GM12878 (cell line): ENCODE data around the gene COL23A1. TPM values are rescaled to one million over a fixed set of nuclear protein-coding genes. Genes with fewer than 3 reads are reported as not detected.

Source experiments
- ATAC-seq: fragments of 200-7000 bp; cut with Tn5 transposase; 3 replicates; pipeline ENCODE4 v1.9.1; 2020; ENCODE audit warnings: mild to moderate bottlenecking, moderate library complexity
- BruUV-seq: library from RNA; stranded (reverse); fragments of 400-500 nt; replicated peaks from 2 replicates; lab custom pipeline; 2021; lab: Mats Ljungman, UMichigan
- CTCF ChIA-PET: fragments of 300-600 bp; sonication (Branson Sonifier 250); formaldehyde crosslinking; extraction: SDS; loops from one replicate; lab custom pipeline; 2021; ENCODE audit warnings: inconsistent platforms; lab: Yijun Ruan, JAX
- POLR2A ChIA-PET: fragments of 350-600 bp; formaldehyde crosslinking; extraction: SDS; loops from one replicate; lab custom pipeline; 2021; ENCODE audit warnings: inconsistent platforms; lab: Charles Lee
- RAD21 ChIA-PET: fragments of 300-600 bp; sonication (Branson Sonifier 250); formaldehyde crosslinking; loops from one replicate; lab custom pipeline; 2023; ENCODE audit warnings: antibody characterized with exemption; ENCODE audit not compliant: unreplicated experiment; lab: Charles Lee
- SMC1A ChIA-PET: fragments of 300-600 bp; sonication (Branson Sonifier 250); formaldehyde crosslinking; loops from one replicate; lab custom pipeline; 2023; ENCODE audit not compliant: unreplicated experiment, uncharacterized antibody; lab: Charles Lee
- DNase-seq: peaks from one replicate; pipeline ENCODE4 v3.0.0-alpha.2; 2011; ENCODE audit warnings: low read depth, low spot score
- FAIRE-seq: peaks from 3 replicates; lab custom pipeline; 2011; peaks lifted over from hg19 to GRCh38; lab: Jason Lieb, UNC
- H2AFZ ChIP-seq: 2 replicates; pipeline ENCODE4 v1.6.0; 2011; ENCODE audit warnings: low read depth, low read length, control low read depth; ENCODE audit not compliant: control insufficient read depth
- H3K27ac ChIP-seq: 2 replicates; pipeline ENCODE4 v1.5.1; 2011; ENCODE audit warnings: control low read depth; ENCODE audit not compliant: control insufficient read depth, insufficient read depth
- H3K27me3 ChIP-seq, 2 experiments: replicated peaks in 1 of 2; 2 replicates each; pipeline versions ENCODE4 v1.6.0 to v1.6.1; 2011; ENCODE audit warnings: low read length in 1 of 2; ENCODE audit not compliant: control insufficient read depth in 2 of 2, insufficient read depth in 2 of 2
- H3K36me3 ChIP-seq, 2 experiments: 2 replicates each; pipeline ENCODE4 v1.5.1; 2011; ENCODE audit warnings: low read length in 1 of 2; ENCODE audit not compliant: control insufficient read depth in 2 of 2, insufficient read depth in 2 of 2
- H3K4me1 ChIP-seq: 2 replicates; pipeline ENCODE4 v1.6.1; 2011; ENCODE audit warnings: mild to moderate bottlenecking, low read length, moderate library complexity, mixed read lengths; ENCODE audit not compliant: control insufficient read depth, insufficient read depth
- H3K4me2 ChIP-seq: 2 replicates; pipeline ENCODE4 v1.6.0; 2011; ENCODE audit warnings: control low read depth; ENCODE audit not compliant: control insufficient read depth, insufficient read depth
- H3K4me3 ChIP-seq: fragments of 200-600 bp; sonication (generic); 2 replicates; pipeline ENCODE4 v1.5.1; 2016
- H3K79me2 ChIP-seq: 2 replicates; pipeline ENCODE4 v1.6.0; 2011; ENCODE audit warnings: low read length; ENCODE audit not compliant: control insufficient read depth, insufficient read depth
- H3K9ac ChIP-seq: 2 replicates; pipeline ENCODE4 v1.8.0; 2011; ENCODE audit warnings: low read length, control low read depth, mixed read lengths; ENCODE audit not compliant: control insufficient read depth, insufficient read depth
- H3K9me3 ChIP-seq: replicated peaks from 3 replicates; pipeline ENCODE4 v1.5.1; 2011; ENCODE audit warnings: mild to moderate bottlenecking, low read length; ENCODE audit not compliant: control insufficient read depth, insufficient read depth
- H4K20me1 ChIP-seq: 2 replicates; pipeline ENCODE4 v1.6.0; 2011; ENCODE audit not compliant: control insufficient read depth, insufficient read depth
- ATF7 ChIP-seq: fragments of 450-650 bp; IDR thresholded peaks from 2 replicates; pipeline ENCODE4 v1.6.1; 2016; ENCODE audit warnings: low read depth, mild to moderate bottlenecking
- ELK1 ChIP-seq: IDR thresholded peaks from 2 replicates; pipeline ENCODE4 v1.6.1; 2012; ENCODE audit warnings: low read depth, low read length, improper control_type of control experiment
- EP300 ChIP-seq, 2 experiments: fragments of 150-350 bp in 1 of 2; IDR thresholded peaks; 2 replicates each; pipeline ENCODE4 v1.6.1; 2011 to 2012; ENCODE audit warnings: low read depth in 2 of 2, low read length in 2 of 2, borderline replicate concordance in 1 of 2, improper control_type of control experiment in 1 of 2, inconsistent platforms in 1 of 2; ENCODE audit not compliant: control insufficient read depth in 1 of 2
- HDAC2 ChIP-seq: fragments of 200-600 bp; sonication (generic); IDR thresholded peaks from 2 replicates; pipeline ENCODE4 v1.6.1; 2017
- JUND ChIP-seq: IDR thresholded peaks from 2 replicates; pipeline ENCODE4 v1.6.1; 2012; ENCODE audit warnings: low read depth, mild to moderate bottlenecking, low read length, improper control_type of control experiment, moderate library complexity
- MEF2B ChIP-seq: fragments of 450-650 bp; IDR thresholded peaks from 2 replicates; pipeline ENCODE4 v1.6.1; 2018; ENCODE audit warnings: mild to moderate bottlenecking, moderate library complexity; ENCODE audit not compliant: partially characterized antibody, poor library complexity, severe bottlenecking
- NBN ChIP-seq: fragments of 450-650 bp; IDR thresholded peaks from 2 replicates; pipeline ENCODE4 v1.6.1; 2016
- NR2F1 ChIP-seq: fragments of 450-650 bp; conservative IDR thresholded peaks from 2 replicates; pipeline ENCODE4 v1.6.1; 2017; ENCODE audit warnings: mild to moderate bottlenecking
- PML ChIP-seq: IDR thresholded peaks from 2 replicates; pipeline ENCODE4 v1.6.1; 2012; ENCODE audit warnings: low read length, inconsistent platforms
- POLR2AphosphoS5 ChIP-seq: IDR thresholded peaks from 2 replicates; pipeline ENCODE4 v1.6.1; 2011; ENCODE audit warnings: mild to moderate bottlenecking, low read length, inconsistent platforms
- RB1 ChIP-seq: fragments of 450-650 bp; formaldehyde crosslinking; IDR thresholded peaks from 2 replicates; pipeline ENCODE4 v1.6.1; 2017; ENCODE audit warnings: mild to moderate bottlenecking, borderline replicate concordance
- SMARCA5 ChIP-seq: fragments of 450-650 bp; IDR thresholded peaks from 2 replicates; pipeline ENCODE4 v1.6.1; 2017; ENCODE audit warnings: mild to moderate bottlenecking
- SREBF2 ChIP-seq: IDR thresholded peaks from 2 replicates; pipeline ENCODE4 v1.6.1; 2012; ENCODE audit warnings: mild to moderate bottlenecking, low read length
- STAT1 ChIP-seq: fragments of 450-650 bp; conservative IDR thresholded peaks from 2 replicates; pipeline ENCODE4 v1.6.1; 2014; ENCODE audit warnings: antibody characterized with exemption, mild to moderate bottlenecking
- TCF3 ChIP-seq: IDR thresholded peaks from 2 replicates; pipeline ENCODE4 v1.6.1; 2012; ENCODE audit warnings: low read depth, mild to moderate bottlenecking, low read length, borderline replicate concordance; ENCODE audit not compliant: insufficient read depth
- ZBTB40 ChIP-seq: fragments of 450-650 bp; IDR thresholded peaks from 2 replicates; pipeline ENCODE4 v1.6.1; 2016; ENCODE audit warnings: mild to moderate bottlenecking, moderate library complexity, borderline replicate concordance
- ZNF217 ChIP-seq: fragments of 450-650 bp; IDR thresholded peaks from 2 replicates; pipeline ENCODE4 v1.6.1; 2017; ENCODE audit warnings: antibody characterized with exemption, mild to moderate bottlenecking
- ZZZ3 ChIP-seq: IDR thresholded peaks from 2 replicates; pipeline ENCODE4 v1.6.1; 2011; ENCODE audit warnings: low read depth; ENCODE audit not compliant: control insufficient read depth, insufficient read length
- WGBS: methylation state at CpG from one replicate; pipeline ENCODE4 v1.1.6; 2016; ENCODE audit warnings: low lambda C conversion rate; ENCODE audit not compliant: insufficient replicate concordance, insufficient coverage; ENCODE audit errors: missing lambda C conversion rate; 5-methylcytosine and 5-hydroxymethylcytosine counted together
- in situ Hi-C: fragments of 300-500 bp; cut with MboI; formaldehyde crosslinking; loops from 9 replicates; pipeline ENCODE4 v1.14.3; 2018; ENCODE audit warnings: mixed read lengths
- intact Hi-C: fragments of 100-400 bp; cut with micrococcal nuclease; formaldehyde crosslinking; loops from one replicate; pipeline ENCODE4 v1.14.2; 2022; ENCODE audit not compliant: unreplicated experiment
- polyA plus RNA-seq, 11 experiments: library from polyadenylated mRNA; depleted of rRNA in 4 of 11; unstranded in 6 of 11; stranded (reverse) in 5 of 11; fragments of >200 nt; fragmentation: Nextera tagmentation in 4 of 11; fragmentation: Illumina TruSeq in 1 of 11; extraction: Ambion mirVana in 4 of 11; extraction: Trizol in 1 of 11; gene quantifications; 1 replicate in 1 of 11; 2 replicates in 10 of 11; pipeline versions ENCODE4 v1.2.1 to v1.2.3, GENCODE V29; 2011 to 2016; ENCODE audit warnings: inconsistent platforms in 2 of 11, missing spikeins in 2 of 11, low read depth in 1 of 11
- total RNA-seq, 4 experiments: library from RNA; depleted of rRNA in 3 of 4; stranded (reverse); fragments of >200 nt in 3 of 4; fragmentation: Illumina TruSeq in 1 of 4; extraction: Trizol in 1 of 4; gene quantifications; 2 replicates each; pipeline versions ENCODE4 v1.2.1 to v1.2.3, GENCODE V29; 2013 to 2021

COL23A1 gene
- total and polyA plus RNA-seq, 10 of the 15 experiments (the other 5 are each of a cell fraction or from before 2014, with no cell fraction given) = 0.03 to 0.83 (median 0.09) TPM; not detected in 5

GRCh38 chr5:178326374-178326715, 263.8 kb downstream of the COL23A1 start:
- SMC1A ChIA-PET = no interaction called here
- no peak overlapping the region for H3K4me2 ChIP-seq
- TF ChIP-seq SMARCA5 (no peak), HDAC2 (no peak), SREBF2 (no peak), ATF7 (no peak), ZNF217 (no peak), POLR2AphosphoS5 (no peak), EP300 (IDR thresholded peaks at IDR 0.05; ENCODE audit: borderline replicate concordance in 1 of 2, control insufficient read depth in 1 of 2, low read depth in 2 of 2, low read length in 2 of 2) (no peak), MEF2B (no peak), STAT1 (no peak), TCF3 (no peak), ELK1 (no peak), RB1 (no peak), NR2F1 (no peak), PML (no peak), NBN (no peak), JUND (no peak), ZZZ3 (no peak), ZBTB40 (no peak)
- TF ChIP-seq, all 136 proteins: peak for 0
- FAIRE-seq (no peak), DNase-seq (no peak), ATAC-seq (no peak)
- H3K4me1 ChIP-seq = peaks cover 11% of the 10 kb centered on the region
- H3K9ac ChIP-seq = no peak overlapping the region
- intact Hi-C loops (no loop called here), in situ Hi-C loops (no loop called here)
- H2AFZ ChIP-seq = no peak overlapping the region
- ChIA-PET POLR2A (no interaction called here), RAD21 (no interaction called here), CTCF (interaction anchor here (0.6 kb wide), 1 partner anchor 64 kb away, joined by 3 read pairs; no protein-coding TSS in a partner anchor)
- H4K20me1 ChIP-seq = no peaks in the 10 kb centered on the region
- H3K79me2 ChIP-seq = peaks cover 4% of the 10 kb centered on the region
- WGBS = 52% methylated on average over 7 of the region's 7 CpGs
- H3K9me3 ChIP-seq = no peaks in the 10 kb centered on the region
- no peak overlapping the region for H3K4me3 ChIP-seq
- BruUV-seq = no TSS peak
- no peaks in the 10 kb centered on the region for H3K27me3 ChIP-seq
- no peak overlapping the region for H3K27ac ChIP-seq
- no peaks in the 10 kb centered on the region for H3K36me3 ChIP-seq
